Measurements from ENCODE around the gene TCFL5. TPM values are rescaled to one million over a fixed set of nuclear protein-coding genes. Genes with fewer than 3 reads are reported as not detected.

The TCFL5 gene
- total and polyA plus RNA-seq, 2 donors (not counting 3 experiments of a cell fraction or from before 2014, with no cell fraction given) = 4.4 to 11.1 TPM

DNA sequence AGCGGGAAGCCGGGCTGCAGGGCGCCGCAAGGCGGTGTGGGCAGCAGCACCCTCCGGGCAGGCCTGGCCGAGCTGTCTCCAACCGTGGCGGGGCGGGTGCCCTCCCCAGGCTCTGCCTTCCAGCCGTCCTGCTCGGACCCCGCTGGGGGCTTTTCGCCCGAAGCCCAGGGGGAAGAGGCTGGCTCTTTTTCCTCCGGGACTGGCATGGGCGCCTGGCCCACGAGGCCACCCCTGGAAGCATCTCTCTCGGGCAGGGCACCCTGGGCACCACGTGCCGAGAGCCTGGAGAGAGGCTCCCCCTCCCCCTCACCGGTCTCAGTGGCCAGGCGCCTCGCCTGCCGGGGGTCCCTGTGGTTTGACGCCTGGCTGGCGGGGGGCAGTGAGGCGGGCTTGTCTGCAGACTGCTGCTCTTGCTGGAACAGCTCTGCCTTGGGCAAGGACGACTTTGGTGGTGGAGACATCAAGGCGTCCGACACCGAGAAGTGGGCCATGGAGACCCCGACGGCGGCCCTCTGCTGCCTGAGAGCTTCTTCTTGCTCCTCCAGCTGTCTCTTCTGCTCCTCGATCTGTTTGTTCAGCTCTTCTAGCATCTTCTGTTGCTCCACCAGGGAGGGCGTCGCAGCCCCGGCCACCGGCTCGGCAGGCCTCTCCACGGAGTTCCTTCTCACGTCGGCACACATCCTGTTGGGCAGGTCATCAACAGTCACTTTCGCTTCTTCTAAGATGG is 19.5 kb upstream of the TCFL5 start:
- H3K27me3 ChIP-seq (ENCODE audit: control insufficient read depth in 2 of 2, insufficient read depth in 2 of 2, low read length in 2 of 2) = peaks cover 0 to 3% of the 10 kb centered on the region in 2 experiments
- no peak overlapping the region for H3K4me3 ChIP-seq (replicated peaks in 1 of 3; ENCODE audit: insufficient read depth in 1 of 3, low read depth in 1 of 3, low read length in 3 of 3)
- no peaks in the 10 kb centered on the region for H3K79me2 ChIP-seq (ENCODE audit: control insufficient read depth, insufficient read depth, low read length)
- peaks cover 5% of the 10 kb centered on the region for H3K4me1 ChIP-seq (ENCODE audit: control insufficient read depth, extremely low read depth, insufficient read depth, low read length)
- H3K27ac ChIP-seq (ENCODE audit: insufficient read depth, low read depth, low read length) = no peak overlapping the region
- ChIA-PET POLR2A (no interaction called here), CTCF (no interaction called here)
- H3K9me1 ChIP-seq (replicated peaks; ENCODE audit: control insufficient read depth, extremely low read depth, insufficient read depth, low read length) = no peaks in the 10 kb centered on the region
- no peak overlapping the region for H2AFZ ChIP-seq (ENCODE audit: low read depth, low read length)
- no peak for DNase-seq (ENCODE audit: low read depth, low spot score)
- no TSS peak for BruUV-seq (replicated peaks)
- FAIRE-seq = no peak
- intact Hi-C loops (cut with micrococcal nuclease) (no loop called here), dilution Hi-C loops (cut with MboI; ENCODE audit: extremely low pct_ligation_motif_present, low sequenced_read_pairs) (no loop called here)
- H3K4me2 ChIP-seq (ENCODE audit: insufficient read depth, low read length) = no peak overlapping the region
- no peaks in the 10 kb centered on the region for H3K9me3 ChIP-seq (replicated peaks; ENCODE audit: control insufficient read depth, insufficient read depth, low read length)
- H3K9ac ChIP-seq (replicated peaks; ENCODE audit: extremely low read depth, insufficient read depth, low read length) = no peak overlapping the region
- TF ChIP-seq, protein P1, sequence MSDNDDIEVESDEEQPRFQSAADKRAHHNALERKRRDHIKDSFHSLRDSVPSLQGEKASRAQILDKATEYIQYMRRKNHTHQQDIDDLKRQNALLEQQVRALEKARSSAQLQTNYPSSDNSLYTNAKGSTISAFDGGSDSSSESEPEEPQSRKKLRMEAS (IDR thresholded peaks at IDR 0.05; ENCODE audit: insufficient read depth, insufficient read length) = no peak
- no peak for TF ChIP-seq JUN (IDR thresholded peaks at IDR 0.05; ENCODE audit: borderline replicate concordance, insufficient read depth, insufficient read length, low read depth)
- no peak for TF ChIP-seq GATA2 (IDR thresholded peaks at IDR 0.05; ENCODE audit: insufficient read depth, insufficient read length, low read depth, low read length)
- no peak for TF ChIP-seq FOS (IDR thresholded peaks at IDR 0.05; ENCODE audit: borderline replicate concordance, insufficient read depth, low read length)
- no peak for TF ChIP-seq EZH2 (IDR thresholded peaks at IDR 0.05; ENCODE audit: borderline replicate concordance, low read depth, low read length, severe bottlenecking)
- no peak for TF ChIP-seq MYC (IDR thresholded peaks at IDR 0.05; ENCODE audit: low read depth, low read length)
- TF ChIP-seq, protein P2, sequence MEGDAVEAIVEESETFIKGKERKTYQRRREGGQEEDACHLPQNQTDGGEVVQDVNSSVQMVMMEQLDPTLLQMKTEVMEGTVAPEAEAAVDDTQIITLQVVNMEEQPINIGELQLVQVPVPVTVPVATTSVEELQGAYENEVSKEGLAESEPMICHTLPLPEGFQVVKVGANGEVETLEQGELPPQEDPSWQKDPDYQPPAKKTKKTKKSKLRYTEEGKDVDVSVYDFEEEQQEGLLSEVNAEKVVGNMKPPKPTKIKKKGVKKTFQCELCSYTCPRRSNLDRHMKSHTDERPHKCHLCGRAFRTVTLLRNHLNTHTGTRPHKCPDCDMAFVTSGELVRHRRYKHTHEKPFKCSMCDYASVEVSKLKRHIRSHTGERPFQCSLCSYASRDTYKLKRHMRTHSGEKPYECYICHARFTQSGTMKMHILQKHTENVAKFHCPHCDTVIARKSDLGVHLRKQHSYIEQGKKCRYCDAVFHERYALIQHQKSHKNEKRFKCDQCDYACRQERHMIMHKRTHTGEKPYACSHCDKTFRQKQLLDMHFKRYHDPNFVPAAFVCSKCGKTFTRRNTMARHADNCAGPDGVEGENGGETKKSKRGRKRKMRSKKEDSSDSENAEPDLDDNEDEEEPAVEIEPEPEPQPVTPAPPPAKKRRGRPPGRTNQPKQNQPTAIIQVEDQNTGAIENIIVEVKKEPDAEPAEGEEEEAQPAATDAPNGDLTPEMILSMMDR (IDR thresholded peaks at IDR 0.05; ENCODE audit: extremely low read depth in 1 of 2, insufficient read depth in 1 of 2, low read depth in 1 of 2, low read length in 2 of 2) = no peak
- no peak for TF ChIP-seq POLR2A (IDR thresholded peaks at IDR 0.05; ENCODE audit: low read depth, low read length)
- TF ChIP-seq POLR2AphosphoS5 (IDR thresholded peaks at IDR 0.05; ENCODE audit: insufficient read depth, low read depth, low read length) = no peak
- H4K20me1 ChIP-seq (replicated peaks; ENCODE audit: control insufficient read depth, extremely low read depth, insufficient read depth, low read length) = no peaks in the 10 kb centered on the region
- H3K36me3 ChIP-seq (ENCODE audit: control insufficient read depth in 2 of 2, extremely low read depth in 1 of 2, insufficient read depth in 2 of 2, low read length in 2 of 2) = peaks cover 0 to 11% of the 10 kb centered on the region in 2 experiments

All from endothelial cell of umbilical vein (primary cell).